MCF 10A (cell line): ENCODE data around the gene ISOC2. TPM values are rescaled to one million over a fixed set of nuclear protein-coding genes. Genes with fewer than 3 reads are reported as not detected.

Experiments
- BruUV-seq: library from RNA; stranded (reverse); fragments of 400-500 nt; replicated peaks from 2 replicates; lab custom pipeline; 2021; lab: Mats Ljungman, UMichigan
- CTCF ChIA-PET: fragments of 300-600 bp; sonication (Branson Sonifier 250); formaldehyde crosslinking; extraction: SDS; loops from one replicate; lab custom pipeline; 2021; ENCODE audit warnings: antibody characterized with exemption, inconsistent platforms; lab: Yijun Ruan, JAX
- POLR2A ChIA-PET: fragments of 300-600, 350-650 bp; sonication (Branson Sonifier 250); formaldehyde crosslinking; extraction: SDS; loops from one replicate; lab custom pipeline; 2020; ENCODE audit warnings: antibody characterized with exemption, inconsistent platforms; lab: Yijun Ruan, JAX
- DNase-seq: peaks from one replicate; pipeline ENCODE4 v3.0.0-alpha.2; 2018; ENCODE audit not compliant: unreplicated experiment
- H3K27ac Mint-ChIP-seq: one replicate; pipeline ENCODE4 v1.8.0; 2022; ENCODE audit warnings: mild to moderate bottlenecking, low read depth, mixed read lengths; ENCODE audit not compliant: unreplicated experiment
- H3K27me3 Mint-ChIP-seq: one replicate; pipeline ENCODE4 v1.8.0; 2022; ENCODE audit warnings: mixed read lengths; ENCODE audit not compliant: insufficient read depth, unreplicated experiment
- H3K36me3 Mint-ChIP-seq: one replicate; pipeline ENCODE4 v1.8.0; 2022; ENCODE audit warnings: mild to moderate bottlenecking, moderate library complexity, mixed read lengths; ENCODE audit not compliant: insufficient read depth, unreplicated experiment
- H3K4me1 Mint-ChIP-seq: one replicate; pipeline ENCODE4 v1.8.0; 2022; ENCODE audit warnings: mixed read lengths; ENCODE audit not compliant: insufficient read depth, unreplicated experiment
- H3K4me3 Mint-ChIP-seq: one replicate; pipeline ENCODE4 v1.8.0; 2022; ENCODE audit warnings: mild to moderate bottlenecking, moderate library complexity, mixed read lengths; ENCODE audit not compliant: unreplicated experiment
- H3K9me3 Mint-ChIP-seq: one replicate; pipeline ENCODE4 v1.8.0; 2022; ENCODE audit warnings: mixed read lengths; ENCODE audit not compliant: unreplicated experiment
- CTCF ChIP-seq: fragments of 200-600 bp; IDR thresholded peaks from one replicate; pipeline ENCODE4 v1.8.0; 2022; ENCODE audit warnings: antibody characterized with exemption, mild to moderate bottlenecking; ENCODE audit not compliant: unreplicated experiment
- intact Hi-C: fragments of 100-400 bp; cut with micrococcal nuclease; formaldehyde crosslinking; loops from 2 replicates; pipeline ENCODE4 v1.14.1; 2022
- total RNA-seq: library from RNA; stranded (reverse); gene quantifications from 2 replicates; pipeline ENCODE4 v1.2.3, GENCODE V29; 2022

Gene ISOC2
- total RNA-seq, 1 experiment from 2014 or later: 59.9 TPM

GRCh38 chr19:55483706-55484592 is 22.5 kb upstream of the ISOC2 start:
- Mint-ChIP-seq H3K27me3 (no peaks in the 10 kb centered on the region), H3K27ac (no peak overlapping the region), H3K36me3 (no peaks in the 10 kb centered on the region), H3K4me3 (peak overlapping the region; percentile 69), H3K4me1 (peaks cover 25% of the 10 kb centered on the region), H3K9me3 (no peaks in the 10 kb centered on the region)
- intact Hi-C loops: no loop called here
- DNase-seq: no peak
- no TSS peak for BruUV-seq
- TF ChIP-seq CTCF: no peak
- ChIA-PET POLR2A (interaction anchor here (1.2 to 3.9 kb wide), 2 partner anchors 8 to 13 kb away, joined by 4 to 46 read pairs; partner anchors contain the start of gene ZNF628), CTCF (interaction anchor here (0.8 to 1.8 kb wide), 4 partner anchors 9 to 20 kb away, joined by 3 to 9 read pairs (median 6); no protein-coding TSS in a partner anchor)

- Mint-ChIP-seq H3K36me3 (no peaks in the 10 kb centered on the region), H3K4me1 (peaks cover 33% of the 10 kb centered on the region), H3K27ac (no peak overlapping the region), H3K4me3 (no peak overlapping the region), H3K27me3 (no peaks in the 10 kb centered on the region), H3K9me3 (no peaks in the 10 kb centered on the region)
- intact Hi-C loops: no loop called here
- BruUV-seq: no TSS peak
- DNase-seq: no peak
- POLR2A ChIA-PET: interaction anchor here (1.2 kb wide), 1 partner anchor 12 kb away, joined by 4 read pairs; no protein-coding TSS in a partner anchor
- no peak for TF ChIP-seq CTCF
- CTCF ChIA-PET: interaction anchor here (0.8 to 1.8 kb wide), 3 partner anchors 8 to 21 kb away, joined by 3 to 9 read pairs (median 8); no protein-coding TSS in a partner anchor
Measured at GRCh38 chr19:55482967-55483705, 21.7 kb upstream of the ISOC2 start.

- Mint-ChIP-seq H3K27me3 (no peaks in the 10 kb centered on the region), H3K9me3 (no peaks in the 10 kb centered on the region), H3K4me3 (no peak overlapping the region), H3K27ac (no peak overlapping the region), H3K4me1 (peaks cover 33% of the 10 kb centered on the region), H3K36me3 (no peaks in the 10 kb centered on the region)
- no peak for TF ChIP-seq CTCF
- intact Hi-C loops: no loop called here
- DNase-seq: no peak
- ChIA-PET CTCF (interaction anchor here (0.6 to 1.8 kb wide), 2 partner anchors 14 to 15 kb away, joined by 3 to 9 read pairs; no protein-coding TSS in a partner anchor), POLR2A (interaction anchor here (1.2 kb wide), 1 partner anchor 11 kb away, joined by 4 read pairs; no protein-coding TSS in a partner anchor)
- BruUV-seq: no TSS peak
Measured at GRCh38 chr19:55482156-55482961, 20.9 kb upstream of the ISOC2 start.
